NCI-H2171 (cell line): Measurements from ENCODE around the gene CACNA1B.

ENCODE experiments used
- DNase-seq: peaks from one replicate; lab custom pipeline; 2025; lab: John Stamatoyannopoulos, UW

Gene CACNA1B

GRCh38 chr9:138053321-138053868 is 175.8 kb downstream of the CACNA1B start:
- DNase-seq: no peak

- DNase-seq: no peak
Measured at GRCh38 chr9:138053996-138054752, 176.6 kb downstream of the CACNA1B start.

DNA sequence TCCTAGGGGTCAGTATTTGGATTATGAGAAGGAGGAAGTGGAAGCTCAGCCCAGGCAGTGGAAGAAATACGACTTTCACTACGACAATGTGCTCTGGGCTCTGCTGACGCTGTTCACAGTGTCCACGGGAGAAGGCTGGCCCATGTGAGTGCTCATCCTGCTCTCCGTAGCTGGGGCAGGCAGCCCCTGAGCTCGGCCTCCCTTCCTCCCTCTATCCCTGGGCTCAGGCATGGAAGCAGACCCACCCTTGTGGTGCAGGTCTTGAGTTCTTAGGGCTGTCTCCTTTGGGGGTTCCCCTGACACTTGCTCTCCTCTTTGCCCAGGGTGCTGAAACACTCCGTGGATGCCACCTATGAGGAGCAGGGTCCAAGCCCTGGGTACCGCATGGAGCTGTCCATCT is 180.1 kb downstream of the CACNA1B start:
- no peak for DNase-seq

DNA sequence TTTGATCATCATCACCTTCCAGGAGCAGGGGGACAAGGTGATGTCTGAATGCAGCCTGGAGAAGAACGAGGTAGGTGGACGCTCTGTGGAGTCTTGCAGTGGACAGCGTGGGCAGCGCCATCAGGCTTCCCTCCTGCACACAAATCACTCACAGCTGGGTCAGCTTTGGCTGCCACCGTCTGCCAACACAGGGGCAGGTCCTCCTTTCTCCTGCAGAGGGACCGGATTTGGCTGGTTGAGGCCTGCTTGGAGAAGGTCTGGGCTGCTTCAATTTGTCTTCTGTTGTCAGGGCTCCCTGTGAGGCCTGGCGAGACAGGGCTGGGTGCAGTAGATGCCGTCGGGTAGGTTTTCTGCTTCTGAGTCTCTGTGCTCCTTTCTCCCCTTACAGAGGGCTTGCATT is 180.6 kb downstream of the CACNA1B start:
- DNase-seq: no peak

GRCh38 chr9:138059196-138059595 is 181.6 kb downstream of the CACNA1B start:
- no peak for DNase-seq

DNA sequence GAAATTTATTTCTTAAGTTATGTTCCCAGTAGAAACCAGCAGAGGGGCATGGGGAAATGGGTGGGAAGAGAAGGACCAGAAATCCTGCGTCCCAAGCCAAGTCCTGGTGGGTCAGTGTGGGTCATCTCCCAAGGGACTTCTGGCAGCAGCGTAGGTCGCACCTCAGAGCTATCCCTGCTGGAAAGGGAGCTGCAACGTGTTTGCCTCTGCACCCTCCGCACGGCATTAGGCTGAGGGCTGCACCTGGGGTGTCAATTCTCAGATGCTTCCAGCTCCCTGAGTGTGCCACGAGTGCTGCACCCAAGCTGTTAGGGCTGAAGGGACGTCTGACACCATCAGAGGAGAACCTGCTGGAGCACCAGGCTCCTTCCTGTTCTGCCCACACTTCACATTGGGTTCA is 182.8 kb downstream of the CACNA1B start:
- no peak for DNase-seq

DNA sequence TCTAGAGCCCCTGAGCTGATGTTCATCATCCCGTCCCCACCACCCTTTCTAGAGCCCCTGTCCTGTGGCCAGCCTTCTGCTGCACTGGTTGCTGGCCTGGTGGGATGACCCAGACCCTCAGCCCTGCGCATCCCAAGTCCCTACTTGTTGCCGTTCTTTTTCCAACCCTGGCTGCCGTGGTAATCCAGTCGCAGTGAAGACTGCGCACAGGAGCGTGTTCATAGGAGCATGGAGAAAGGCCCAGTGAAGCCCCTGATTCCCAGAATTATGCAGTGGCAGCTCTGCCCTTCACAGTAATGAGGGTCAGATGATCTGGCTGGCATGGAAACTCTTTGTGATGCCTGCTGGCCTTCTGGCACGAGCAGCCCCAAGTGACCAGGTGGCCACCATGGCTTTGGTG is 183.3 kb downstream of the CACNA1B start:
- no peak for DNase-seq

DNA sequence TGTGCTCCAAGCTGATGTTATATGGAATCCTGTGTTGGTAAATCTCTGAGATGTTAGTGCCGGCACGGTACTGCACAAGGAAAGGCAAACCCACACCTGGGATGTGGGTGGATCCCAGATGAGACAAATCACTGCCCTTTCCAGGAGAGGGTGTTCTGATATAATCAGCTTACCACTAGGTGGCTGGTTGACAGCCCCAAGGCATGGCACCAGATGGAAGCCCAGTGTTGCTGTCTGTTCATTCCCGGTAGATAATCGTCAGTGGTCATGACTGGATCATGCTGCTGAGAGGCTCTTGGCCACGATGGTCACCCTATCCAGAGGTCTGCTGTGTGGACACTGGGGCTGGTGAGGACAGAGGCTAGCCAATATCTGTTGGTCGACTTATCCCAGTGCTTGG is 184.0 kb downstream of the CACNA1B start:
- no peak for DNase-seq

DNA sequence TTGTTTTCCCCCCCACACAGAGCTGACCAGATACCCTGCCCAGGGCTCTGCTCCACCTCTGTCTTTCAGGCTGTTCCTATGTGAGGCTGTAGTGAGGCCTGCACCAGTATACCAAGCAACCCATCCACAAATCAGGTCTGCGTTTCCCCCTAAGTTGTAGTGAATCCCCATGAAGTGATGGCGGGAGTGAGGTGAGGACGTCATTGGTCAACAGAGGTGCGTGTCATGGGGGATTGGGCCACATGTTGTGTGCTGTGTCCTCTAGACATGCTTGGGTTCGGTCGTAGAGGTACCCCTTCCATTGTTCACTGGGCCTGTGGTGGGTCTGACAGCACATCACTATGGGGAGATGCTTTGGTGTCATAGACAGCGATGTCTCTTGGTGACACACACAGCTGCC is 184.6 kb downstream of the CACNA1B start:
- DNase-seq: no peak

- DNase-seq: no peak
Measured at GRCh38 chr9:138063033-138063432, 185.5 kb downstream of the CACNA1B start.

DNA sequence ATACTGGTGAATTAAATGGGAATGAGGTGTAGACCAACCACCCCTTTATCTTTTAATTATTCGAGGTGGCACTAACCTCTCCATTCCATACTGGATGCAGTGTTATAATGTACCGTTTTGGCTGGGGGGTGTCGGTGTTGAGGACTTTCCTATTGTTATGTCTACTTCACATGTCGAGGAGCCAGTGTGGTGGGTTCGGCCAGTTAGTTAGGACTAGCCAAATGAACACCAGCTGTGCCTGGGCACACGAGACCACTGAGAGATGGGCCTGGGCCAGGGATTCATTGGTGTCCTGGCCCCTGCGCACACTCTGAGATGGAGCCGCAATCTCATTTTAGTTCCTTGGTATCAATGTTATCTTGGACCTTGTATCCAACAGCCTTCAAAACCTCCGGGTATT is 186.2 kb downstream of the CACNA1B start:
- no peak for DNase-seq

DNA sequence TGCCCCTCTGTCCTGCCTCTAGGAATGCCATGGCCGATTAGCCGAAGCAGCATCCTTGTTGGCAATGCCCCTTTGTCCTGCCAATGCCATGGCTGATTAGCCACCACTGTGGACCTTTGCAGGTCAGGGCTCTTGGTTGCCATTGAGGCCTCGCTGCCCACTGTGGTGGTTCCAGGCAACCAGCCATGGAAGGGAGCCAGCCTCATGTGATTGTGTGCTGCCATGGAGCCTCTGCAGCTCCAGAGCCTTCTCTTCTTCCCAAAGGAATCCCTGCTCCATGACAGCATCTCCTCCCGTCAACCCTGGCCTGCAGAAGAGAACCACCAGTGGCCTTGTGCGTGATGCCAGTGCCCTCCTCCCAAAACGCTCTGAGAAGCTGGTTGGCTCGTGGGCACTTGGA is 187.0 kb downstream of the CACNA1B start:
- no peak for DNase-seq

DNA sequence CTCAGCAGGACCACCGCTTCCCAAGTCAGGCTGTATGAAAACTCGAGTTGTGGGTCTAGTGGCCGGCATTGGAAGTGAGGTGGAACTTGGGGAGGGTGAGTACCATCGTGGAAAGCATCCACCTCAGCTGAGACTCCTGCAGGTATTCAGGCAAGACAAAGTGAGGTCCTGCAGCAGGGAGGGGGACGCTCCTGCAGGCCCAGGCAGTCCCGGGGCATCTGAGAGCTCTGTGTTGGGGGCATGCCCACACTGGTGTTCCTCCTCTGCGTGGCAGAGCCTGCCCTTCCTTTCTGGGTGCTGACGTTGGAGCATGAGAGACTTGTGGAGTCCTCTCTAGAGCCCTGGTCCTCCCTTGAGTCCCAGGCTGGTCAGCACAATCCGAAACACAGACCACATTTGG is 187.7 kb downstream of the CACNA1B start:
- DNase-seq: no peak

DNA sequence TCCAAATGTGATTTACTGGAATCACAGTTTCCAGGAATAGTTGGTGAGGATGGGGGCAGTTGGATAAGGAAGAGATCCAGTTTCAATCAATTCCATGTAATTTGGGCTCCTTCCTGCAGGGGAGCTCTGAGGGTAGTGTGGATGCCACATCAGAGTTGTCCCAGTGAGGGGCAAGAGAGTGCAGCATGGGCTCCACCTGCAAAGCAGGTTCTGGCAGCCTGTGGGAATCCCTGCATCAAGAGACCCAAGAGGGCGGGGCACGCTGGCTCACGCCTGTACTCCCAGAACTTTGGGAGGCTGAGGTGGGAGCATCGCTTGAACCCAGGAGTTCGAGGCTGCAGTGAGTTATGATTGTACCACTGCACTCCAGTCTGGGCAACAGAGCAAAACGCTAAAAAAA is 188.5 kb downstream of the CACNA1B start:
- DNase-seq: no peak

GRCh38 chr9:138067613-138068367 is 190.2 kb downstream of the CACNA1B start:
- no peak for DNase-seq

- DNase-seq: no peak
Measured at GRCh38 chr9:138068601-138069035, 191.0 kb downstream of the CACNA1B start.

DNA sequence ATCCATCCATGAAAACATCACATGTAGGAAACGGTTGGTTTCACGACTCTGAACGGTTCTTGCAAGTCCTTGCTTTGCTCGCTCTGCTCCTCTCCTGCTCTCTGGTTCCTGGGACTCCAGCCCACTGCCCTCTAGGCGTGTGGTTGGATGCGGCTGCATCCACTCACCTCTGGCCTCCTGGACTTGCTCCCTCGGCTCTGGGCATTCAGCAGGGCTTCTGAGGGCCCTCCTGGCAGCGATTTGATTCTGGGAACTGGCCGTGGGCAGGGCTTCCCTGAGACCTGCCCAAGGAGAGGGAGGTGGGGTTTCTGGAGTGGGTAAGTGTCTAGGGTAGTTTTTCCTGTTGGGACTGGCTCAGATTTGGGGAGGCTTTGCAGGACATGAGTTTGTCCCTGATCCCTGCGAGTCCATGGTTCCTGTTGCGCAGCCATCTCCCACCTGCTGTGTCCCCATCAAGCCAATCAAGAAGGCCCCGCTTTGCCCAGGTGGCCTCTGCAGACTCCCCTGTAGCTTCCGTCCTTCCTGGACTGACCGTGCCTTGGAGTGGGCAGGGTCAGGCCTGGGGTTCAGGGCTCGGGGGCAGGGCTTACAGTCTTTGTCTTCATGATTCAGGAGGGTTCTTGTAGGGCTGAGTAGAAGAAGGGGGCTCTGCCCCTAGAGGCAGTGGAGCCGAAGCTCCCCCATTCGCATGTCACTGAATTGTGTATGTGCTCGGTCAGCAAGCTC is 192.3 kb downstream of the CACNA1B start:
- no peak for DNase-seq

DNA sequence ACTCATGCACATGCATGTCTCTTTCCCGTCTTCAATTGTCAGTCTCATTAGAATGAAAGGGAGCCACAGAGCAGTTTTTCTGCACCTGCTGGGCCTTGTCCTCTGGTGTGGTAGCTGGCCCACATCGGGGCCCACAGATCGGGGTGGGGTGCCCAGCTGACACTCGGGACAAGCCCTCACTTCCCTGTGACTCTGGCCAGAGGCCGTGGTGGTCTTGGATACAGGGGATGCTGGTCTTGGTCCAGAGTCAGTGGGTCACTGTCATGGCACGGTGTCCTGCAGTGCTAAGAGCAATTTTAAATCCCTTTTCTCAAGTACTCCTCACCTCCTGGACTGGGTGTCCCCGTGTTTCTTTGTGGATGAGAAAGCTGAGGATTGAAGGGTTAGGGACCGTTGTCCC is 193.2 kb downstream of the CACNA1B start:
- DNase-seq: no peak

DNA sequence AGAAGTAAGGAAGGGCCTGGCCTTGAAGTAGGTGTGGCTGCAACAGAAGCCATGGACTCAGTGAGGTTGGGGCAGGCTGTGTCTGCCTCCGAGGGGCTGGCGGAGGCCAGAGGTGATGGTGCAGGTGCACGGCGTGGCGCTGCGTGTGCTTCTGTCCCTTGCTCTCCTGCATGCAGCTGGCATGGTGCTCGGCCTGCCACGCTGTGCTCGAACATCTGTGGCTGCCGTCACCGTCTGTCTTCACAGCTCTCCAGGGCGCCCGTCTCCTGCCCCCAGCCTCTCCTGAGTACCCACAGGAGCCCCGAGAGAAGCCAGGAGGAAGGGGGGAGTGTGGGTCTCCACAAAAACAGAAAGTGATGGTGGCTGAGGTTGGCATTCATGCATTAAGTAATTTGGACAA is 193.7 kb downstream of the CACNA1B start:
- DNase-seq: no peak

- no peak for DNase-seq
Measured at GRCh38 chr9:138071731-138072130, 194.1 kb downstream of the CACNA1B start.

GRCh38 chr9:138072161-138072842 is 194.7 kb downstream of the CACNA1B start:
- no peak for DNase-seq

DNA sequence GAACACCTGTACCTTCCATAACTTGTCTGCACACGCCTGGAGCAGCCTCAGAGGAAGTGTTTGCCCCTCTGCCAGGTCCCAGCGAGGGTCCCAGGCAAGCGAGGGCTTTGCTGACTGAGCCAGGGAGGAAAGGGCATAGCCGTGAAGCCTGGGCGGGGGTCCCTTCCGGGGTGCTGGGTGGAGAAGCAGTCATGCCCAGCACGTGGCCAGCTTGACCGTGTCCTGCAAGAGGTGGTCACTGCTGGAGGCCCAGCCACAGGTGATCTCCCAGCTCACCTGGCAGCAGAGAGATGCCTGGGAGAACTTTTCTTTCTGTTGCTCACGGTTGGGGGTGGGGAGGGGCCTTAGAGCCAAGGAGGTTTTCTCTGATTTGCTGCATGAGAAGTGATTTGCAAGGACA is 195.3 kb downstream of the CACNA1B start:
- no peak for DNase-seq
